OCI-LY7 (cell line): ENCODE results near the gene ABR. TPM values are rescaled to one million over a fixed set of nuclear protein-coding genes. Genes with fewer than 3 reads are reported as not detected.

Experiments
- BruUV-seq: library from RNA; stranded (reverse); fragments of 400-500 nt; replicated peaks from 2 replicates; lab custom pipeline; 2021; lab: Mats Ljungman, UMichigan
- CTCF ChIA-PET: fragments of 300-600 bp; sonication (Branson Sonifier 250); formaldehyde crosslinking; loops from one replicate; lab custom pipeline; 2022; ENCODE audit warnings: antibody characterized with exemption; ENCODE audit not compliant: unreplicated experiment; lab: Charles Lee
- POLR2A ChIA-PET: fragments of 300-600 bp; sonication (Branson Sonifier 250); formaldehyde crosslinking; loops from one replicate; lab custom pipeline; 2022; ENCODE audit warnings: antibody characterized with exemption; lab: Charles Lee
- DNase-seq: peaks from one replicate; pipeline ENCODE4 v3.0.0-alpha.2; 2015; ENCODE audit warnings: low spot score
- H2AFZ ChIP-seq: fragments of 200-600 bp; sonication (generic), shearing (Covaris generic); 2 replicates; pipeline ENCODE4 v1.6.1; 2014; ENCODE audit warnings: mild to moderate bottlenecking, antibody characterized with exemption, low read length, moderate library complexity
- H3K27ac ChIP-seq: fragments of 200-600 bp; sonication (generic); 2 replicates; pipeline ENCODE4 v1.5.1; 2014; ENCODE audit warnings: mixed run types, low read depth, mild to moderate bottlenecking, moderate library complexity, low read length, inconsistent platforms; ENCODE audit not compliant: poor library complexity, severe bottlenecking
- H3K36me3 ChIP-seq: fragments of 200-600 bp; sonication (generic); 2 replicates; pipeline ENCODE4 v1.6.1; 2014; ENCODE audit warnings: mild to moderate bottlenecking, antibody characterized with exemption, low read length, moderate library complexity, mixed read lengths; ENCODE audit not compliant: insufficient read depth
- H3K4me1 ChIP-seq: fragments of 200-600 bp; sonication (generic); 2 replicates; pipeline ENCODE4 v1.5.1; 2014; ENCODE audit warnings: mild to moderate bottlenecking, low read length; ENCODE audit not compliant: insufficient read depth, poor library complexity, severe bottlenecking
- H3K4me2 ChIP-seq: fragments of 200-600 bp; sonication (generic); 2 replicates; pipeline ENCODE4 v1.6.1; 2014; ENCODE audit warnings: mild to moderate bottlenecking, low read length
- H3K4me3 ChIP-seq: fragments of 200-600 bp; sonication (generic); 2 replicates; pipeline ENCODE4 v1.5.1; 2014; ENCODE audit warnings: mild to moderate bottlenecking, low read depth, low read length; ENCODE audit not compliant: poor library complexity, severe bottlenecking
- H3K79me2 ChIP-seq: fragments of 200-600 bp; sonication (generic); 2 replicates; pipeline ENCODE4 v1.6.1; 2016; ENCODE audit warnings: low read depth, mild to moderate bottlenecking, low read length, moderate library complexity, mixed read lengths; ENCODE audit not compliant: insufficient read depth
- H3K9me2 ChIP-seq: fragments of 200-600 bp; sonication (generic); 2 replicates; pipeline ENCODE4 v1.6.1; 2016; ENCODE audit warnings: mild to moderate bottlenecking, low read length, mixed read lengths; ENCODE audit not compliant: insufficient read depth
- H3K9me3 ChIP-seq: fragments of 200-600 bp; sonication (generic); 2 replicates; pipeline ENCODE4 v1.6.1; 2014; ENCODE audit warnings: mild to moderate bottlenecking, mixed run types, low read length, mixed read lengths
- H4K20me1 ChIP-seq: fragments of 200-600 bp; sonication (generic); 2 replicates; pipeline ENCODE4 v1.6.1; 2014; ENCODE audit warnings: mild to moderate bottlenecking, antibody characterized with exemption, low read length, moderate library complexity, mixed read lengths; ENCODE audit not compliant: insufficient read depth
- CTCF ChIP-seq: fragments of 200-600 bp; sonication (generic); conservative IDR thresholded peaks from 2 replicates; pipeline ENCODE4 v1.5.1; 2014; ENCODE audit warnings: mild to moderate bottlenecking, antibody characterized with exemption, low read length, moderate library complexity, mixed read lengths
- EZH2phosphoT487 ChIP-seq: fragments of 200-600 bp; sonication (generic); IDR thresholded peaks from 2 replicates; pipeline ENCODE4 v1.6.1; 2018; ENCODE audit warnings: low read depth, borderline replicate concordance, mild to moderate bottlenecking, mixed run types, antibody characterized with exemption, low read length, moderate library complexity, mixed read lengths
- intact Hi-C: fragments of 100-400 bp; cut with micrococcal nuclease; formaldehyde crosslinking; loops from one replicate; pipeline ENCODE4 v1.10.0; 2022; ENCODE audit not compliant: unreplicated experiment
- total RNA-seq, 2 experiments: library from RNA; depleted of rRNA in 1 of 2; stranded (reverse); fragments of >200 nt in 1 of 2; shearing (Covaris generic) in 1 of 2; gene quantifications; 2 replicates each; pipeline ENCODE4 v1.2.3, GENCODE V29; 2014 to 2022

Gene ABR
- total RNA-seq, 2 experiments from 2014 or later = 164 to 181 TPM

GRCh38 chr17:1108765-1109605, 70.8 kb downstream of the ABR start:
- Histone ChIP-seq H3K4me2 (peak overlapping the region; percentile 59), H3K4me1 (peaks cover 24% of the 10 kb centered on the region), H3K4me3 (peak overlapping the region; percentile 49), H3K9me2 (no peaks in the 10 kb centered on the region), H3K79me2 (no peaks in the 10 kb centered on the region), H3K27ac (no peak overlapping the region), H3K36me3 (peaks cover 12% of the 10 kb centered on the region; the same call in 1 of the 2 replicates), H3K9me3 (no peaks in the 10 kb centered on the region), H2AFZ (no peak overlapping the region), H4K20me1 (no peaks in the 10 kb centered on the region)
- intact Hi-C loops = no loop called here
- no peak for TF ChIP-seq EZH2phosphoT487
- TF ChIP-seq CTCF = no peak
- ChIA-PET CTCF (no interaction called here), POLR2A (no interaction called here)
- DNase-seq = peak; percentile 34
- no TSS peak for BruUV-seq

DNA sequence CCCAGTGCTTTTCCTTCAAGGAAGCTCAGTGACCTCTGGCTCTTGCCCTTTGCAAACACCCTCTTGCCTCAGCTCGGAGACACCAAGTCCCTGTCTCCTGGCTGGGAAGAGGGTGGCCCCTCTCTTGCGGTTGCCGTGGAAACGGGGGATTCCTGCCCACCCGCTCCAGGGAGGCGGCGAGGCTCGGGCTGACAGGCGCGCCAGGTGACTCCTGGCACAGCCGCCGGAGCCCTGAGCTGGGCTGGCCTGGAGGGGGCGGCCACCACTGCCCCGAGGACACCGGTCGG, 71.4 kb downstream of the ABR start:
- H2AFZ ChIP-seq = no peak overlapping the region
- no TSS peak for BruUV-seq
- no peaks in the 10 kb centered on the region for H3K9me3 ChIP-seq
- TF ChIP-seq EZH2phosphoT487 (no peak), CTCF (no peak)
- ChIA-PET POLR2A (no interaction called here), CTCF (no interaction called here)
- peaks cover 24% of the 10 kb centered on the region for H3K4me1 ChIP-seq
- no peaks in the 10 kb centered on the region for H3K79me2 ChIP-seq
- no peaks in the 10 kb centered on the region for H4K20me1 ChIP-seq
- DNase-seq = no peak
- no peak overlapping the region for H3K4me3 ChIP-seq
- H3K27ac ChIP-seq = no peak overlapping the region
- peak overlapping the region; percentile 59; the same call in 1 of the 2 replicates for H3K4me2 ChIP-seq
- intact Hi-C loops = no loop called here
- H3K36me3 ChIP-seq = peaks cover 17% of the 10 kb centered on the region; the same call in 1 of the 2 replicates
- no peaks in the 10 kb centered on the region for H3K9me2 ChIP-seq
